Measurements from ENCODE around the gene IFT25.

The IFT25 gene

DNA sequence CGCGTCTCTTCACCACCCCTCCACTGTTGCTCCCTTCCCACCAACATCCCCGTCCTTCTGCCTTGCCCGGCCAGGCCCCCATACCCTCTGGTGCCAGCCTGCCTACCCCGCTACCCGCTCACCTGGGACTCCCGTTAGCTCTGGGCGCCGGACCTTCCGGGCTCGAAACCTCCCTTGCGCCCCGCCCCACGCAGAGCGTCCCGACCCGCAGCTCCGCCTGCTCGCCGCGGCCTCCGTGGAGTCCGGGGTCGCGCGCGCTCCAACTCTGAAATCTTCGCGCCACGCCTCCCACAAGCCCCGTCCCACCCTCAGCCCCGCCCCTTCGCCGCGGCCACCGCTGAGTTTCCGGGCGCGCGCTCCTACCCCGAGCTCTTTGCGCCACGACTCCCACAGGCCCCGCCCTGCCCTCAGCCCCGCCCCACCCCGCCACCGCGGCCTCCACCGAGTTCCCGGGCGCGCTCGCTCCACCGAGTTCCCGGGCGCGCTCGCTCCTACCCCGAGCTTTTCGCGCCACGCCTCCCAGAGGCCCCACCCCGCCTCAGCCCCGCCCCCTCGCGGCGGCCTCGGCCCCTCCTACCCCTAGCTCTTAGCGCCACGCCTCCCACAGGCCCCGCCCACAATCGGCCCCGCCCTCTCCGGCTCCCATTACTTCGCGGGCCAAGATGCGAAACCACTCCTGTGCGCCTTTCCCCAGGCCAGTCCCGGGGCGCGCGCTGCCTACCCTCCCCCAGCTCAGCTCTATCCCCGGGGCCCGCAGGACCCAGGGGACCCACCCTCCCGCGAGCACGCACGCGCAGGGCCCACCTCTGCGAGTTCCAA, at the start of gene IFT25 (continued):
- peak; percentile 84 for TF ChIP-seq KLF1 (tag by site-specific recombination; IDR thresholded peaks at IDR 0.05)
- TF ChIP-seq ZNF558 (tag by site-specific recombination; IDR thresholded peaks at IDR 0.05): no peak
- TF ChIP-seq, protein P1, sequence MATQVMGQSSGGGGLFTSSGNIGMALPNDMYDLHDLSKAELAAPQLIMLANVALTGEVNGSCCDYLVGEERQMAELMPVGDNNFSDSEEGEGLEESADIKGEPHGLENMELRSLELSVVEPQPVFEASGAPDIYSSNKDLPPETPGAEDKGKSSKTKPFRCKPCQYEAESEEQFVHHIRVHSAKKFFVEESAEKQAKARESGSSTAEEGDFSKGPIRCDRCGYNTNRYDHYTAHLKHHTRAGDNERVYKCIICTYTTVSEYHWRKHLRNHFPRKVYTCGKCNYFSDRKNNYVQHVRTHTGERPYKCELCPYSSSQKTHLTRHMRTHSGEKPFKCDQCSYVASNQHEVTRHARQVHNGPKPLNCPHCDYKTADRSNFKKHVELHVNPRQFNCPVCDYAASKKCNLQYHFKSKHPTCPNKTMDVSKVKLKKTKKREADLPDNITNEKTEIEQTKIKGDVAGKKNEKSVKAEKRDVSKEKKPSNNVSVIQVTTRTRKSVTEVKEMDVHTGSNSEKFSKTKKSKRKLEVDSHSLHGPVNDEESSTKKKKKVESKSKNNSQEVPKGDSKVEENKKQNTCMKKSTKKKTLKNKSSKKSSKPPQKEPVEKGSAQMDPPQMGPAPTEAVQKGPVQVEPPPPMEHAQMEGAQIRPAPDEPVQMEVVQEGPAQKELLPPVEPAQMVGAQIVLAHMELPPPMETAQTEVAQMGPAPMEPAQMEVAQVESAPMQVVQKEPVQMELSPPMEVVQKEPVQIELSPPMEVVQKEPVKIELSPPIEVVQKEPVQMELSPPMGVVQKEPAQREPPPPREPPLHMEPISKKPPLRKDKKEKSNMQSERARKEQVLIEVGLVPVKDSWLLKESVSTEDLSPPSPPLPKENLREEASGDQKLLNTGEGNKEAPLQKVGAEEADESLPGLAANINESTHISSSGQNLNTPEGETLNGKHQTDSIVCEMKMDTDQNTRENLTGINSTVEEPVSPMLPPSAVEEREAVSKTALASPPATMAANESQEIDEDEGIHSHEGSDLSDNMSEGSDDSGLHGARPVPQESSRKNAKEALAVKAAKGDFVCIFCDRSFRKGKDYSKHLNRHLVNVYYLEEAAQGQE (tag by site-specific recombination; IDR thresholded peaks at IDR 0.05): no peak
- TF ChIP-seq MYNN (tag by site-specific recombination; IDR thresholded peaks at IDR 0.05; ENCODE audit: borderline replicate concordance): no peak
- TF ChIP-seq ZNF157 (tag by site-specific recombination; IDR thresholded peaks at IDR 0.05): no peak
- TF ChIP-seq ZNF292 (tag by site-specific recombination; IDR thresholded peaks at IDR 0.05; ENCODE audit: borderline replicate concordance, low read depth): no peak
- no peak for TF ChIP-seq ZNF658 (tag by site-specific recombination; IDR thresholded peaks at IDR 0.05)
- TF ChIP-seq, protein P2, sequence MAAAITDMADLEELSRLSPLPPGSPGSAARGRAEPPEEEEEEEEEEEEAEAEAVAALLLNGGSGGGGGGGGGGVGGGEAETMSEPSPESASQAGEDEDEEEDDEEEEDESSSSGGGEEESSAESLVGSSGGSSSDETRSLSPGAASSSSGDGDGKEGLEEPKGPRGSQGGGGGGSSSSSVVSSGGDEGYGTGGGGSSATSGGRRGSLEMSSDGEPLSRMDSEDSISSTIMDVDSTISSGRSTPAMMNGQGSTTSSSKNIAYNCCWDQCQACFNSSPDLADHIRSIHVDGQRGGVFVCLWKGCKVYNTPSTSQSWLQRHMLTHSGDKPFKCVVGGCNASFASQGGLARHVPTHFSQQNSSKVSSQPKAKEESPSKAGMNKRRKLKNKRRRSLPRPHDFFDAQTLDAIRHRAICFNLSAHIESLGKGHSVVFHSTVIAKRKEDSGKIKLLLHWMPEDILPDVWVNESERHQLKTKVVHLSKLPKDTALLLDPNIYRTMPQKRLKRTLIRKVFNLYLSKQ (tag by site-specific recombination; IDR thresholded peaks at IDR 0.05; ENCODE audit: borderline replicate concordance): no peak
- TF ChIP-seq ZNF785 (tag by site-specific recombination; IDR thresholded peaks at IDR 0.05): peak; percentile 94
- TF ChIP-seq ZNF776 (tag by site-specific recombination; IDR thresholded peaks at IDR 0.05; ENCODE audit: borderline replicate concordance): no peak
- no peak for TF ChIP-seq ZNF354C (tag by site-specific recombination; IDR thresholded peaks at IDR 0.05; ENCODE audit: borderline replicate concordance, low read depth)
- TF ChIP-seq GLI4 (tag by site-specific recombination; IDR thresholded peaks at IDR 0.05): no peak
- TF ChIP-seq, protein P3, sequence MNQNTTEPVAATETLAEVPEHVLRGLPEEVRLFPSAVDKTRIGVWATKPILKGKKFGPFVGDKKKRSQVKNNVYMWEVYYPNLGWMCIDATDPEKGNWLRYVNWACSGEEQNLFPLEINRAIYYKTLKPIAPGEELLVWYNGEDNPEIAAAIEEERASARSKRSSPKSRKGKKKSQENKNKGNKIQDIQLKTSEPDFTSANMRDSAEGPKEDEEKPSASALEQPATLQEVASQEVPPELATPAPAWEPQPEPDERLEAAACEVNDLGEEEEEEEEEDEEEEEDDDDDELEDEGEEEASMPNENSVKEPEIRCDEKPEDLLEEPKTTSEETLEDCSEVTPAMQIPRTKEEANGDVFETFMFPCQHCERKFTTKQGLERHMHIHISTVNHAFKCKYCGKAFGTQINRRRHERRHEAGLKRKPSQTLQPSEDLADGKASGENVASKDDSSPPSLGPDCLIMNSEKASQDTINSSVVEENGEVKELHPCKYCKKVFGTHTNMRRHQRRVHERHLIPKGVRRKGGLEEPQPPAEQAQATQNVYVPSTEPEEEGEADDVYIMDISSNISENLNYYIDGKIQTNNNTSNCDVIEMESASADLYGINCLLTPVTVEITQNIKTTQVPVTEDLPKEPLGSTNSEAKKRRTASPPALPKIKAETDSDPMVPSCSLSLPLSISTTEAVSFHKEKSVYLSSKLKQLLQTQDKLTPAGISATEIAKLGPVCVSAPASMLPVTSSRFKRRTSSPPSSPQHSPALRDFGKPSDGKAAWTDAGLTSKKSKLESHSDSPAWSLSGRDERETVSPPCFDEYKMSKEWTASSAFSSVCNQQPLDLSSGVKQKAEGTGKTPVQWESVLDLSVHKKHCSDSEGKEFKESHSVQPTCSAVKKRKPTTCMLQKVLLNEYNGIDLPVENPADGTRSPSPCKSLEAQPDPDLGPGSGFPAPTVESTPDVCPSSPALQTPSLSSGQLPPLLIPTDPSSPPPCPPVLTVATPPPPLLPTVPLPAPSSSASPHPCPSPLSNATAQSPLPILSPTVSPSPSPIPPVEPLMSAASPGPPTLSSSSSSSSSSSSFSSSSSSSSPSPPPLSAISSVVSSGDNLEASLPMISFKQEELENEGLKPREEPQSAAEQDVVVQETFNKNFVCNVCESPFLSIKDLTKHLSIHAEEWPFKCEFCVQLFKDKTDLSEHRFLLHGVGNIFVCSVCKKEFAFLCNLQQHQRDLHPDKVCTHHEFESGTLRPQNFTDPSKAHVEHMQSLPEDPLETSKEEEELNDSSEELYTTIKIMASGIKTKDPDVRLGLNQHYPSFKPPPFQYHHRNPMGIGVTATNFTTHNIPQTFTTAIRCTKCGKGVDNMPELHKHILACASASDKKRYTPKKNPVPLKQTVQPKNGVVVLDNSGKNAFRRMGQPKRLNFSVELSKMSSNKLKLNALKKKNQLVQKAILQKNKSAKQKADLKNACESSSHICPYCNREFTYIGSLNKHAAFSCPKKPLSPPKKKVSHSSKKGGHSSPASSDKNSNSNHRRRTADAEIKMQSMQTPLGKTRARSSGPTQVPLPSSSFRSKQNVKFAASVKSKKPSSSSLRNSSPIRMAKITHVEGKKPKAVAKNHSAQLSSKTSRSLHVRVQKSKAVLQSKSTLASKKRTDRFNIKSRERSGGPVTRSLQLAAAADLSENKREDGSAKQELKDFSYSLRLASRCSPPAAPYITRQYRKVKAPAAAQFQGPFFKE (tag by site-specific recombination; IDR thresholded peaks at IDR 0.05; ENCODE audit: borderline replicate concordance): no peak
- TF ChIP-seq ZNF10 (tag by site-specific recombination; IDR thresholded peaks at IDR 0.05): peak; percentile 60
- TF ChIP-seq ZNF394 (tag by site-specific recombination; IDR thresholded peaks at IDR 0.05; ENCODE audit: borderline replicate concordance): peak; percentile 58; the same call in 1 of the 2 replicates
- TF ChIP-seq, protein P4, sequence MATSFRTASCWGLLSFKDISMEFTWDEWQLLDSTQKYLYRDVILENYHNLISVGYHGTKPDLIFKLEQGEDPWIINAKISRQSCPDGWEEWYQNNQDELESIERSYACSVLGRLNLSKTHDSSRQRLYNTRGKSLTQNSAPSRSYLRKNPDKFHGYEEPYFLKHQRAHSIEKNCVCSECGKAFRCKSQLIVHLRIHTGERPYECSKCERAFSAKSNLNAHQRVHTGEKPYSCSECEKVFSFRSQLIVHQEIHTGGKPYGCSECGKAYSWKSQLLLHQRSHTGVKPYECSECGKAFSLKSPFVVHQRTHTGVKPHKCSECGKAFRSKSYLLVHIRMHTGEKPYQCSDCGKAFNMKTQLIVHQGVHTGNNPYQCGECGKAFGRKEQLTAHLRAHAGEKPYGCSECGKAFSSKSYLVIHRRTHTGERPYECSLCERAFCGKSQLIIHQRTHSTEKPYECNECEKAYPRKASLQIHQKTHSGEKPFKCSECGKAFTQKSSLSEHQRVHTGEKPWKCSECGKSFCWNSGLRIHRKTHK (tag by site-specific recombination; IDR thresholded peaks at IDR 0.05): no peak
- peak; percentile 80; the same call in 1 of the 2 replicates for TF ChIP-seq ZNF335 (tag by site-specific recombination; conservative IDR thresholded peaks at IDR 0.05)
- TF ChIP-seq ZNF266 (tag by site-specific recombination; IDR thresholded peaks at IDR 0.05; ENCODE audit: low read depth): no peak
- peak; percentile 88 for TF ChIP-seq KLF8 (tag by site-specific recombination; IDR thresholded peaks at IDR 0.05)
- TF ChIP-seq ZNF677 (tag by site-specific recombination; IDR thresholded peaks at IDR 0.05): no peak
- TF ChIP-seq SP7 (tag by site-specific recombination; IDR thresholded peaks at IDR 0.05): peak; percentile 86
- TF ChIP-seq MZF1 (tag by site-specific recombination; IDR thresholded peaks at IDR 0.05; ENCODE audit: borderline replicate concordance): no peak
- TF ChIP-seq ZNF555 (tag by site-specific recombination; conservative IDR thresholded peaks at IDR 0.05): no peak
- no peak for TF ChIP-seq ZNF416 (tag by site-specific recombination; IDR thresholded peaks at IDR 0.05)
- TF ChIP-seq ZIC2 (tag by site-specific recombination; IDR thresholded peaks at IDR 0.05): peak; percentile 89
- no peak for TF ChIP-seq ZNF426 (tag by site-specific recombination; IDR thresholded peaks at IDR 0.05)
- no peak for TF ChIP-seq ZNF133 (tag by site-specific recombination; IDR thresholded peaks at IDR 0.05)
- TF ChIP-seq OVOL3 (tag by site-specific recombination; IDR thresholded peaks at IDR 0.05): 0 out of 2 replicates have a peak, but pooled peaks have one; percentile 44

Measured in HEK293 (cell line).